Epithelial cell of esophagus (primary cell): ENCODE measurements around the gene FBXL13.
A peak's percentile ranks its signal among the peaks of the same experiment; 100 is the strongest.
"Not testable (repeated sequence)": the region's sequence is repeated elsewhere in the genome, so short reads cannot be mapped to it uniquely, and the experiment has no call there.

Experiments
- DNase-seq: peaks from one replicate; pipeline ENCODE4 v3.0.0; 2010; ENCODE audit warnings: low read depth
- H3K4me3 ChIP-seq: 2 replicates; pipeline ENCODE4 v1.5.1; 2011; ENCODE audit warnings: mild to moderate bottlenecking, low read length, control low read depth
- CTCF ChIP-seq: IDR thresholded peaks from 2 replicates; pipeline ENCODE4 v1.5.1; 2011; ENCODE audit warnings: low read depth, mild to moderate bottlenecking, low read length, control low read depth, inconsistent platforms; ENCODE audit not compliant: insufficient read depth; ENCODE audit errors: missing control alignments

Gene FBXL13

GRCh38 chr7:103001210-103001609 is 73.4 kb downstream of the FBXL13 start:
- TF ChIP-seq CTCF: no peak
- no peak for DNase-seq
- H3K4me3 ChIP-seq: no peak overlapping the region

GRCh38 chr7:102996957-102997356 is 77.6 kb downstream of the FBXL13 start:
- H3K4me3 ChIP-seq: no peak overlapping the region
- no peak for DNase-seq
- no peak for TF ChIP-seq CTCF

- DNase-seq, H3K4me3 ChIP-seq: not testable (repeated sequence)
Measured at GRCh38 chr7:102995609-102996008, 79.0 kb downstream of the FBXL13 start.

GRCh38 chr7:102994567-102994966 is 80.0 kb downstream of the FBXL13 start:
- no peak overlapping the region for H3K4me3 ChIP-seq
- DNase-seq: no peak
- no peak for TF ChIP-seq CTCF

GRCh38 chr7:102993718-102994029 is 80.9 kb downstream of the FBXL13 start:
- no peak overlapping the region for H3K4me3 ChIP-seq
- DNase-seq: no peak
- no peak for TF ChIP-seq CTCF

GRCh38 chr7:102992938-102993717 is 81.5 kb downstream of the FBXL13 start:
- H3K4me3 ChIP-seq: no peak overlapping the region
- peak; percentile 27 for DNase-seq
- no peak for TF ChIP-seq CTCF

- no peak for TF ChIP-seq CTCF
- no peak overlapping the region for H3K4me3 ChIP-seq
- no peak for DNase-seq
Measured at GRCh38 chr7:102992509-102992937, 82.1 kb downstream of the FBXL13 start.
